GM23248 (cell line): ENCODE measurements around the gene MORC2. TPM values are rescaled to one million over a fixed set of nuclear protein-coding genes. Genes with fewer than 3 reads are reported as not detected.

Experiments
- DNase-seq: peaks from one replicate; pipeline ENCODE4 v3.0.0-alpha.2; 2015
- H2AFZ ChIP-seq: fragments of 200-600 bp; sonication (generic); 2 replicates; pipeline ENCODE4 v1.6.1; 2016; ENCODE audit warnings: antibody characterized with exemption
- H3F3A ChIP-seq: fragments of 200-600 bp; sonication (generic); 2 replicates; pipeline ENCODE4 v1.6.1; 2016; ENCODE audit warnings: mild to moderate bottlenecking, antibody characterized with exemption, mixed run types; ENCODE audit not compliant: insufficient read depth
- H3K27ac ChIP-seq: fragments of 200-600 bp; sonication (generic); 2 replicates; pipeline ENCODE4 v1.5.1; 2016; ENCODE audit warnings: mild to moderate bottlenecking
- H3K27me3 ChIP-seq: fragments of 200-600 bp; sonication (generic); replicated peaks from 2 replicates; pipeline ENCODE4 v1.6.1; 2016; ENCODE audit warnings: mild to moderate bottlenecking; ENCODE audit not compliant: insufficient read depth
- H3K36me3 ChIP-seq: fragments of 200-600 bp; sonication (generic); 2 replicates; pipeline ENCODE4 v1.6.1; 2016; ENCODE audit warnings: low read depth, mild to moderate bottlenecking
- H3K4me1 ChIP-seq: fragments of 200-600 bp; sonication (generic); 2 replicates; pipeline ENCODE4 v1.6.1; 2016; ENCODE audit warnings: mild to moderate bottlenecking; ENCODE audit not compliant: insufficient read depth
- H3K4me2 ChIP-seq: fragments of 200-600 bp; sonication (generic); one replicate; pipeline ENCODE4 v1.6.1; 2016; ENCODE audit warnings: mild to moderate bottlenecking; ENCODE audit not compliant: unreplicated experiment
- H3K4me3 ChIP-seq: fragments of 200-600 bp; sonication (generic); 2 replicates; pipeline ENCODE4 v1.5.1; 2016; ENCODE audit warnings: mild to moderate bottlenecking
- H3K79me2 ChIP-seq: fragments of 200-600 bp; sonication (generic); 2 replicates; pipeline ENCODE4 v1.6.1; 2016; ENCODE audit warnings: mild to moderate bottlenecking; ENCODE audit not compliant: insufficient read depth
- H3K9ac ChIP-seq: fragments of 200-600 bp; sonication (generic); 2 replicates; pipeline ENCODE4 v1.6.1; 2016; ENCODE audit warnings: mild to moderate bottlenecking
- H3K9me2 ChIP-seq: fragments of 200-600 bp; sonication (generic); 2 replicates; pipeline ENCODE4 v1.6.1; 2016; ENCODE audit warnings: mixed run types, mild to moderate bottlenecking, moderate library complexity; ENCODE audit not compliant: insufficient read depth
- H3K9me3 ChIP-seq: fragments of 200-600 bp; sonication (generic); one replicate; pipeline ENCODE4 v1.6.1; 2017; ENCODE audit warnings: low read depth
- H4K20me1 ChIP-seq: fragments of 200-600 bp; sonication (generic); 2 replicates; pipeline ENCODE4 v1.6.0; 2016; ENCODE audit not compliant: insufficient read depth
- EZH2 ChIP-seq: fragments of 200-600 bp; sonication (generic); IDR thresholded peaks from 2 replicates; pipeline ENCODE4 v1.6.1; 2018; ENCODE audit warnings: antibody characterized with exemption, mild to moderate bottlenecking; ENCODE audit not compliant: insufficient read depth, poor library complexity, severe bottlenecking
- EZH2phosphoT487 ChIP-seq: fragments of 200-600 bp; sonication (generic); IDR thresholded peaks from 2 replicates; pipeline ENCODE4 v1.6.1; 2018; ENCODE audit warnings: antibody characterized with exemption, moderate library complexity, mild to moderate bottlenecking, low read depth; ENCODE audit not compliant: insufficient read depth
- WGBS, 2 experiments: methylation state at CpG; one replicate each; pipeline ENCODE4 v1.1.6; 2015 to 2017; ENCODE audit warnings: low lambda C conversion rate in 2 of 2, low coverage in 1 of 2; ENCODE audit errors: missing lambda C conversion rate in 2 of 2; 5-methylcytosine and 5-hydroxymethylcytosine counted together
- in situ Hi-C: fragments of 300-500 bp; cut with MboI; formaldehyde crosslinking; loops from 2 replicates; pipeline ENCODE4 v1.15.0; 2020
- polyA plus RNA-seq: library from polyadenylated mRNA; unstranded; fragments of >200 nt; fragmentation: Nextera tagmentation; extraction: Ambion mirVana; gene quantifications from 2 replicates; pipeline ENCODE4 v1.2.1, GENCODE V29; 2016
- total RNA-seq: library from RNA; depleted of rRNA; stranded (reverse); fragments of >200 nt; shearing (Covaris generic); gene quantifications from 2 replicates; pipeline ENCODE4 v1.2.3, GENCODE V29; 2014

The MORC2 gene
- total and polyA plus RNA-seq, 2 experiments from 2014 or later: 13.2 to 16.8 TPM

- TF ChIP-seq EZH2 (no peak), EZH2phosphoT487 (no peak)
- in situ Hi-C loops: no loop called here
- no peak overlapping the region for H3K27ac ChIP-seq
Observed at GRCh38 chr22:30887861-30888260, 80.7 kb downstream of the MORC2 start.

GRCh38 chr22:30887453-30887852 lies 81.1 kb downstream of the MORC2 start:
- Histone ChIP-seq H3F3A (no peaks in the 10 kb centered on the region), H3K9ac (no peak overlapping the region), H3K27me3 (no peaks in the 10 kb centered on the region), H3K79me2 (no peaks in the 10 kb centered on the region), H3K9me2 (no peaks in the 10 kb centered on the region), H4K20me1 (no peaks in the 10 kb centered on the region), H3K36me3 (no peaks in the 10 kb centered on the region), H3K4me1 (no peaks in the 10 kb centered on the region), H3K27ac (no peak overlapping the region), H3K9me3 (no peaks in the 10 kb centered on the region), H3K4me3 (no peak overlapping the region), H2AFZ (no peak overlapping the region), H3K4me2 (no peak overlapping the region)
- in situ Hi-C loops: no loop called here
- WGBS, 2 experiments: 92 to 95% methylated on average over 11 of the region's 11 CpGs
- DNase-seq: no peak
- TF ChIP-seq EZH2 (no peak), EZH2phosphoT487 (no peak)

More at GRCh38 chr22:30887861-30888260, 80.7 kb downstream of the MORC2 start:
- Histone ChIP-seq H3K4me1 (no peaks in the 10 kb centered on the region), H3K79me2 (no peaks in the 10 kb centered on the region), H2AFZ (no peak overlapping the region), H3K4me2 (no peak overlapping the region), H4K20me1 (no peaks in the 10 kb centered on the region), H3K27me3 (no peaks in the 10 kb centered on the region), H3K9me2 (no peaks in the 10 kb centered on the region), H3K4me3 (no peak overlapping the region), H3K9ac (no peak overlapping the region), H3F3A (no peaks in the 10 kb centered on the region), H3K36me3 (no peaks in the 10 kb centered on the region), H3K9me3 (no peaks in the 10 kb centered on the region)
- WGBS, 2 experiments: 83 to 88% methylated on average over 5 of the region's 5 CpGs
- DNase-seq: no peak

- in situ Hi-C loops: no loop called here
- WGBS, 2 experiments: 67 to 74% methylated on average over 9 of the region's 9 CpGs
Observed at GRCh38 chr22:30885591-30885990, 83.0 kb downstream of the MORC2 start.

GRCh38 chr22:30885001-30885366 lies 83.6 kb downstream of the MORC2 start:
- Histone ChIP-seq H3K9me3 (no peaks in the 10 kb centered on the region), H3K4me1 (no peaks in the 10 kb centered on the region), H2AFZ (no peak overlapping the region), H3K27me3 (no peaks in the 10 kb centered on the region), H3K36me3 (no peaks in the 10 kb centered on the region), H3K9ac (no peak overlapping the region), H3K79me2 (no peaks in the 10 kb centered on the region), H4K20me1 (no peaks in the 10 kb centered on the region), H3K27ac (no peak overlapping the region), H3K4me3 (no peak overlapping the region), H3F3A (no peaks in the 10 kb centered on the region), H3K9me2 (no peaks in the 10 kb centered on the region), H3K4me2 (no peak overlapping the region)
- in situ Hi-C loops: no loop called here
- WGBS, 2 experiments: 79 to 87% methylated on average over 5 of the region's 5 CpGs
- DNase-seq: no peak
- TF ChIP-seq EZH2phosphoT487 (no peak), EZH2 (no peak)

More at GRCh38 chr22:30885591-30885990, 83.0 kb downstream of the MORC2 start:
- Histone ChIP-seq H3K79me2 (no peaks in the 10 kb centered on the region), H3K27ac (no peak overlapping the region), H3K27me3 (no peaks in the 10 kb centered on the region), H3K9me3 (no peaks in the 10 kb centered on the region), H3K9me2 (no peaks in the 10 kb centered on the region), H3K4me3 (no peak overlapping the region), H4K20me1 (no peaks in the 10 kb centered on the region), H3K36me3 (no peaks in the 10 kb centered on the region), H2AFZ (no peak overlapping the region), H3F3A (no peaks in the 10 kb centered on the region), H3K4me2 (no peak overlapping the region), H3K4me1 (no peaks in the 10 kb centered on the region), H3K9ac (no peak overlapping the region)
- DNase-seq: no peak
- TF ChIP-seq EZH2phosphoT487 (no peak), EZH2 (no peak)
